GM19351 (cell line): ENCODE data around the gene STKLD1.
"Not testable (repeated sequence)": the region's sequence is repeated elsewhere in the genome, so short reads cannot be mapped to it uniquely, and the experiment has no call there.

ENCODE experiments used
- ATAC-seq: cut with Tn5 transposase; IDR thresholded peaks from one replicate; pipeline ENCODE4 v1.9.1; 2021; ENCODE audit warnings: mild to moderate bottlenecking, moderate library complexity; ENCODE audit not compliant: unreplicated experiment

Gene STKLD1

GRCh38 chr9:133382507-133383141, 6.5 kb downstream of the STKLD1 start:
- ATAC-seq = no peak

GRCh38 chr9:133383438-133383837, 7.3 kb downstream of the STKLD1 start:
- ATAC-seq = no peak

- no peak for ATAC-seq
Observed at GRCh38 chr9:133384736-133385321, 8.7 kb downstream of the STKLD1 start.

GRCh38 chr9:133385452-133385851, 9.3 kb downstream of the STKLD1 start:
- ATAC-seq = no peak

- ATAC-seq = no peak
Observed at GRCh38 chr9:133386338-133386737, 10.2 kb downstream of the STKLD1 start.

- no peak for ATAC-seq
Observed at GRCh38 chr9:133387680-133388079, 11.5 kb downstream of the STKLD1 start.

GRCh38 chr9:133389025-133389557, 12.9 kb downstream of the STKLD1 start:
- no peak for ATAC-seq

- no peak for ATAC-seq
Observed at GRCh38 chr9:133389562-133389961, 13.4 kb downstream of the STKLD1 start.

GRCh38 chr9:133390713-133391112, 14.5 kb downstream of the STKLD1 start:
- no peak for ATAC-seq

- not testable (repeated sequence) for ATAC-seq
Observed at GRCh38 chr9:133391449-133391848, 15.3 kb downstream of the STKLD1 start.

- ATAC-seq = not testable (repeated sequence)
Observed at GRCh38 chr9:133392308-133392707, 16.1 kb downstream of the STKLD1 start.

GRCh38 chr9:133393399-133393798, 17.2 kb downstream of the STKLD1 start:
- no peak for ATAC-seq

GRCh38 chr9:133394687-133395271, 18.6 kb downstream of the STKLD1 start:
- ATAC-seq = no peak

GRCh38 chr9:133396952-133397351, 20.8 kb downstream of the STKLD1 start:
- no peak for ATAC-seq

GRCh38 chr9:133397370-133397769, 21.2 kb downstream of the STKLD1 start:
- no peak for ATAC-seq

GRCh38 chr9:133397895-133398294, 21.7 kb downstream of the STKLD1 start:
- no peak for ATAC-seq

- no peak for ATAC-seq
Observed at GRCh38 chr9:133400292-133400691, 24.1 kb downstream of the STKLD1 start.

- ATAC-seq = no peak
Observed at GRCh38 chr9:133401588-133401987, 25.4 kb downstream of the STKLD1 start.

- ATAC-seq = no peak
Observed at GRCh38 chr9:133402689-133403088, 26.5 kb downstream of the STKLD1 start.

GRCh38 chr9:133403766-133404453, 27.7 kb downstream of the STKLD1 start:
- ATAC-seq = no peak

- ATAC-seq = no peak
Observed at GRCh38 chr9:133404454-133405002, 28.4 kb downstream of the STKLD1 start.
